Right lobe of liver (tissue), 4 donors: Measurements from ENCODE around the gene NR2F1-AS1.
"Not testable (repeated sequence)": the region's sequence is repeated elsewhere in the genome, so short reads cannot be mapped to it uniquely, and the experiment has no call there.

Experiments
- CTCF ChIP-seq, 4 donors: fragments of 200-600 bp in 3 of 4; fragments of 450-650 bp in 1 of 4; IDR thresholded peaks; one replicate each; pipeline versions ENCODE4 v1.5.1 to v1.8.0; 2016 to 2022; ENCODE audit warnings: antibody characterized with exemption in 4 of 4, mild to moderate bottlenecking in 2 of 4
- POLR2A ChIP-seq: fragments of 450-650 bp; IDR thresholded peaks from one replicate; pipeline ENCODE4 v1.6.1; 2017; ENCODE audit warnings: antibody characterized with exemption, mild to moderate bottlenecking
- donor health status: DM: no; HTN: no; CAD: no.
- donor health status: DM: no; HTN: no; CAD: no.
- donor health status: DM: no; HTN: yes; CAD: no.

- TF ChIP-seq CTCF (IDR thresholded peaks at IDR 0.05); POLR2A: not testable (repeated sequence)
Observed at GRCh38 chr5:93549594-93549993, 31.4 kb downstream of the NR2F1-AS1 start.
